ENCODE data around the gene ZNF324B.
A peak's percentile ranks its signal among the peaks of the same experiment; 100 is the strongest.
"Not testable (repeated sequence)": the region's sequence is repeated elsewhere in the genome, so short reads cannot be mapped to it uniquely, and the experiment has no call there.

Gene ZNF324B

GRCh38 chr19:58451358-58452101 lies at the start of gene ZNF324B:
TSS of gene ZNF324B (plus strand) at chr19:58451622. CDS start at chr19:58453702, 2,080 bp downstream.
- DNase-seq, result peak; percentile 93

GRCh38 chr19:58401840-58402421 lies 49.5 kb upstream of the ZNF324B start:
- DNase-seq, result no peak

GRCh38 chr19:58403920-58404478 lies 47.4 kb upstream of the ZNF324B start:
- DNase-seq, result not testable (repeated sequence)

- DNase-seq, result no peak
Measured at GRCh38 chr19:58406818-58407657, 44.4 kb upstream of the ZNF324B start.

DNA sequence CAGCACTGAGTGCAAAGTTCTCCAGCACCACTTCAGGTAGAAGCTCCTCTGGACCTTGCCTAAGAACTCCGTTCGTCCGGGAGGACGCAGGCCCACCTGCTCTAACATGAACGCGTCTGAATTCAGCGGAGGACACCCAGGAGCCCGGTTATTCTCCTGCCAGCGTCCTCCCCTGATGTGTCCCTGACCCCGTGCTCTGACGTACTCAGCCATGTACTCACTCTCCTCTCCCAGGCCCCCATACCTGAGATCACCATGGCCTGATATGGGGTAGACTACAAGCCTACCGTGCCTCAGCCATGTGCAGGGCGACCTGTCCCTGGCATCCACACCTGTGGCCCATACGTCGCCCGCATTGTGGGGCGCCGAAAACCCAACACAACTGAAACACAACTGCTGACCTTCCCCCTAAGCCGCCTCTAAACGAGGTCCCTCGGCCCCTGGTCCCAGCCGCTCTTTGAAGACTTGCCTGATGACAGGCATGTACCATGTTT lies 43.7 kb upstream of the ZNF324B start:
- no peak for DNase-seq

DNA sequence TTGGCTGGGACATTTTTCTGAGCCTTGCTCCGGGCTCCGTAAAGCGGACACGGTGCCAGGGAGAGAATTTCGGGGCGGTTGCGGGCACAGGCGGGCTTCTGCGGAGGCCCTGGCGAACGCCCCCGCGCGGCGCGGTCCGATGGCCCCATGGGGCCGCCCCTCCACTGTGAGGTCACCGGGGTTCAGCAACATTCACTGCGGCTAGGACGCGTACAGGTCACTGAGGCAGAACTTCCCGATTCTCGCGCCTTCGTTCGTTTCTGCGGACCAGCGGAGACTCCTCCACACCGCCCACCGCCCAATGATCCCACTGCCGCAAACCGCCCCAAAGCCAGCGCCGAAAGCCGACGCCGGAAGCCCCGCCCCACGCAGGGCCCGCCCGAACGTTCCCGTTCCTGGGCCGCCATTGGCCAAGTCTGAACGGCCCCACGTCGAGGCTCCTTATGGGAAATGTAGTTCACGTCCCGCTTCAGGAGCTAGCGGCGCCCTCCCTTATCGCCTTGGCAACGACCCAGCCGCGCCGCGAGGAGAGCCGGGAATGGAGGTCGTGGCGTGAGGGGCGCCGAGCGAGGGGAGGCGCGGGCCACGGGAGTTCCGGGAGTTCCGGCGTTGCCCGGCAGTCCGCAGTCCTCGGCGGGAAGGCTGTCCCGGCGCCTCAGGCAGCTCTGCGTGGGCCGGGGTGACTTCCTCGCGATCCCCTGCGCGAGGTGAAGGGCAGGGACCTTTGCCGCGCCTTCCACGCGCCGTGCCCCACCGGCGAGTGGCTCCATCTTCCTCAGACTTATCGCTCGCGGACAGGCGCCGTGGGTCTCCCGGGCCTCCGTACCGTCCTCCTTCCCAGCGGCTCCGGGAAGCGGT lies 43.0 kb upstream of the ZNF324B start, which contains the start of gene ZNF584:
ZNF584 (plus strand) TSS at position 498 of the 858 bp plus-strand sequence. CDS start 499 bp downstream, outside the sequence.
- DNase-seq, result peak; percentile 91 to 94

DNA sequence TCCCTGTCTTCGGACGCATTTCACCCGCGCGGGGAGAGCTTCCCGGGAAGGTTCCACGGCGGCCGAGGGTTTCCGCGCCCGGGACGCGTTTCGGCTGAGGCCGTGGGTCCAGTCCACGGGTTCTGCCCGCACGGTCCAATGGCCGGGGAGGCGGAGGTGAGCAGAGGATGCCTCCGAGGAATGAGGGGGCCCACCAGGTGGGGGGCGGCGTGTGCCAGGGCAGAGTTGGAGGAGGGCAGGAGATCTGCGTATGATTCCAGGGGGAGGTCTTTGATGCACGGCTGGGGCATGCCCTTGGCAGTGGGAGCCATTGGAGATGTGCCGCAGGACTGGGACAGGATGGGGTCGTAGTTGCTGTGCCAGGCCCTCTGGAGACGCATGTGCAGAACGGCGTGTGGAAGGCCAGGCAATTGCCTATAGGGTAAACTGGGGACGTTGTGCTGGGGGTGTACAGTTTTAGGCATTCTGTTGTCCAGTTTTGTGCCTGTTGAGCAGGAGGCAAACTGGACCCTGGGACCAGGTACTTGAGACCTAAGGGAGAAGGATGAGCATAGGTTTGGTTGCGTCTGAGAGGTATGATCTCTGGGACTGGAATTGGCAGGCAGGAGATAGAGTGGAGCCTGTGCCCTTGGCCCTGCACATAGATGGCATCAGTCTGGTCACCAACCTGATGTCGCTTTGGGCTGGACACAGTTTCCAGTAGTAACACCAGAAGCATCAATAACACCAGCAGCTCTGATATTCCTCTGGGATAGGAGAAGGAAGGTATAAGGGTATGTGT lies 42.2 kb upstream of the ZNF324B start:
- DNase-seq, result no peak

GRCh38 chr19:58416604-58417003 lies 34.8 kb upstream of the ZNF324B start:
- no peak for DNase-seq

- no peak for DNase-seq
Measured at GRCh38 chr19:58417071-58417470, 34.4 kb upstream of the ZNF324B start.

GRCh38 chr19:58428617-58429016 lies 22.8 kb upstream of the ZNF324B start:
- DNase-seq, result no peak

- no peak for DNase-seq
Measured at GRCh38 chr19:58429745-58430144, 21.7 kb upstream of the ZNF324B start.

DNA sequence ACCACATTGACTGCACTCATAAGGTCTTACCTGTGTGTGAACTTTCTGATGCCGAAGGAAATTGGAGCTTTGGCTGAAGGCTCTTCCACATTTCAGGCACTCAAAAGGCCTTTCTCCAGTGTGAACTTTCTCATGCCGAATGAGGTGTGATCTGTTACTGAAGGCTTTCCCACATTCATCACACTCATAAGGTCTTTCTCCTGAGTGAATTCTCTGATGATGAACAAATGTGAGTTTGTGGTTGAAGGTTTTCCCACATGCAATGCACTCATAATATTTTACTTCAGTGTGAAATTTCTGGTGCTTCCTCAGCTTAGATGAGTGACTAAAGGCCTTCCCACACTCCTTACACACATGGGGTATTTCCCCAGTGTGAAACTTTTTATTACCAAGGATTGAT lies 17.2 kb upstream of the ZNF324B start:
- no peak for DNase-seq

DNA sequence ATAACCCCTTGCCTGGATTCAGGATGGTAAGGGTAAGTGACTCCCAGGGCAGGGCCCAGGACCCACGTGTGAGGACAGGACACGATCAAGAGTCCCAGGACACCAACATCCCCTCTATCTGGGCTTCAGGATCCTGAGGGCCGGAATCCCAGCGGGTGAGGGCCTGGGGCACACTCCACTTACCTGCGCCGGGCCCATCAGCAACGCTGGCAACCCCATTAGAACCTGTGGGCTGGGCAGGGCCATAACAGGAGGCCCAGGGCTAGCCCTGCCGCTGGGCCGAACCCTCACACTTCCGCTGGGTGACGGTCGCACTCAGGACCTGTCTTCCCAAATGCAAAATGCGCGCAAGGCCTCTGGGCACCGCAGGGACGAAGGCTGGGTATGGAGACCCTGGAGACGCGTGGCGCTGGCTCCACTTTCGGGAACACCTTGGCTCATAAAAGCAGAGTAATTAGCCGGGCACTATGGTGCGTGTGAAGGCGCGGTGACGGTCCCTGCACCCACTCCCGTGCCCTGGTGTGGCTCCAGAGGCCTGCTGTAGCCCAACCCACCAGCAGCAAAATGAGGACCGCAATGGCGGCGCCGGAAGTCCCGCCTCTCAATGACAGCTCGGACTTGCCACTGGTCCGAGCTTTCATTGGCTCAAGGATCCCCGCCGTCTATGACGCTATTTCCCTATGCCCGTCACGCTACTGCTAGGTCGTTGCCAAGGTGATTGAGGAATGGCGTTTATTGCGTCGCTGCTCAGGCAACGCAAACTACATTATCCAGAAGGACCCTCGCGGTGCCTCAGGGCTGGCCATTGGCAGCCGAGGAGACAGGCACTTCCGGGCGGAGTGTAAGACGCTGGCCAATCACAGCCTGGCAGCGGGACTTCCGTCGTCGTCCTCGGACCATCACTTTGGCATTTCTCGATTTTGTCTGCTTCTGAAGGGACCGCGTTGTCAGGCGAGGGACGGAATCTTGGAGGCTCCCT lies 11.6 kb upstream of the ZNF324B start, which contains the start of gene ZNF132:
ZNF132 (minus strand) TSS at position 578 of the 979 bp plus-strand sequence; CDS start at position 246, 332 bp downstream.
- peak; percentile 80 to 83 for DNase-seq

DNA sequence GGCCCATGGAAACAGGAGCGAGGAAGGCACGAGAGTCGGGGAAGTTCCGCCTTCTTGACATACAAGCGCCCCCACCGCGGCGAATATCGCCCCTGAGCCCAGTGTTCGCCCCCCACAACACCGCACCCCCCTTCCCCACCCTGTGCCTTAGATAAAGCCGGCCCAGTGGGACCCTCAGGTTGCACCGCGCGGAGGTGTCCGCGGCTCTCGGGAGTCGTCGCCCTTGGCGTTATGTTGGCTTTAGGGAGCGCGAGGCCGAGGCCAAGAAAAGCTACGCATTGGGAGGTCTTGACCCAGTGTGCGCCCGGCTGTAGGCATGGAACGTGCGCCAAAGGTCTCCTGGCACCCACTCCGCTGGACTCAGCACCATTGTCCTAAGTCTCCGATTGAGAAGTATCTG lies 10.9 kb upstream of the ZNF324B start:
- DNase-seq, result no peak

DNA sequence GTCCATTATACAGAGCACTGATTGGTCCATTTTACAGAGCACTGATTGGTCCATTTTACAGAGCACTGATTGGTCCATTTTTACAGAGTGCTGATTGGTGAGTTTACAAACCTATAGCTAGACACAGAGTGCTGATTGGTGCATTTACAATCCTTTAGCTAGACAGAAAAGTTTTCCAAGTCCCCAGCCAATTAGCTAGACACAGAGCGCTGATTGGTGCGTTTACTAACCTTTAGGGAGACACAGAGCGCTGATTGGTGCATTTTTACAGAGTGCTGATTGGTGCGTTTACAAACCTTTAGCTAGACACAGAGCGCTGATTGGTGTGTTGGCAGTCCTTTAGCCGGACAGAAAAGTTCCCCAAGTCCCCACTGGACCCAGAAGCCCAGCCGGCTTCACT lies 8.4 kb upstream of the ZNF324B start:
- not testable (repeated sequence) for DNase-seq

GRCh38 chr19:58448860-58449259 lies 2.6 kb upstream of the ZNF324B start:
- not testable (repeated sequence) for DNase-seq

DNA sequence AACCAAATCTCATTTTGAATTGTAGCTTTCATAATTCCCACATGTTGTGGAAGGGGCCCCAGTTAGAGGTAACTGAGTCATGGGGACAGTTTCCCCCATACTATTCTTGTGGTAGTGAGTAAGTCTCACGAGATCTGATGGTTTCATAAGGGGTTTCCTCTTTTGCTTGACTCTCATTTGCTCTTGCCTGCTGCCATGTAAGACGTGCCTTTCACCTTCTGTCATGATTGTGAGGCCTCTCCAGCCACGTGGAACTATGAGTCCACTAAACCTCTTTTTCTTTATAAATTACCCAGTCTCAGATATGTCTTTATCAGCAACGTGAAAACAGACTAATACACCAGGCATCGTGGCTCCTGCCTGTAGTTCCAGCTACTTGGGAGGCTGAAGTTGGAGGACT lies 1.4 kb upstream of the ZNF324B start:
- not testable (repeated sequence) for DNase-seq

DNA sequence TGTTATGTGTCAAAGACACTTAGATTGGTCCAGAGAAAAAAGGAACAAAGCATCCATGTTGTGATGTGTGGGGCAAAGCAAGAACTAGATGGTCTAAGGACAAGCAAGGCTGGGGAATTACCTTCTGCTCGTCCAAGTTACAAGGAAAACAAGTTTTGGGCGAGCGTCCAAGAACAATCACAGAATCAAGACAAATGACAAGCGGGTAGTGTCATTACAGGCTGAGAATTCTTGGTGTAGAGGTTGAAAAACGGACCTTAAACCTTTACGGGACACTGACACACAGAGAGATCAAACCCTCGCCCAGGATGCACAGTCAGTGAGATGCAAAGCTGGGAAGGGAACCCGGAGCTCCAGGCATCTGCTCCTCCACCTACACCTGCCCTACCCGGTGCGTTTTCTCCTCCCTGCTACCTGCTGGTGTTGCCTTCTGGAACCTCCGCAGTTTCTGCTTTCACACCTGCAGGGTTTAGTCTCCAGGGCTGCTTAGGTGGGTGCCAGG lies 515 bp upstream of the ZNF324B start:
- no peak for DNase-seq

DNA sequence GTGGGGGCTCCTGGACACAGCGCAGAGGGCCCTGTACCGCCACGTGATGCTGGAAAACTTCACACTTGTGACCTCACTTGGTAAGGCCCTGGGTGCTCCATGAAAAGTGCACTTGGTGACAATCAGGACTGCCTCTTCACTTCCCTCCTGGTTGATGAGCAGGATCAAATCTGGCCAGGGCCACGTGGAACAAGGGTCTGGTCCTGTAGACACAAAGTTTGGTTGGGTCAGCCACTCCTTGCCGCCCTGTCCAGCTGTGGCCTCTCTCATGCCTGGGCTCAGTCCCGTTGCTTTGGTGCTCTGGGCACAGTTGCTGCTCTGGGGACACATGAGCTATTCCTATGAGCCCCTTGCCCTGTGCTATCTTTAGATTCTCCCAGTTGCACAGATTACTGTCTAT lies 2.3 kb downstream of the ZNF324B start:
- no peak for DNase-seq

- DNase-seq, result no peak
Measured at GRCh38 chr19:58455306-58455705, 3.9 kb downstream of the ZNF324B start.

All from stimulated activated CD4-positive, alpha-beta T cell treated with anti-CD3 and anti-CD28 coated beads, Interleukin-2, amount 100 ng/mL, for 48 hours (primary cell).